Mammary epithelial cell (primary cell): Measurements from ENCODE around the gene TTLL3.

Experiments
- EZH2 ChIP-seq: IDR thresholded peaks from 2 replicates; pipeline ENCODE4 v1.6.1; 2012; ENCODE audit warnings: low read length, inconsistent platforms, borderline replicate concordance
- TF ChIP-seq, protein P1 (sequence below), 2 donors: IDR thresholded peaks in 1 of 2; conservative IDR thresholded peaks in 1 of 2; 2 replicates each; pipeline ENCODE4 v1.5.1; 2011 to 2012; ENCODE audit warnings: inconsistent platforms in 2 of 2, low read length in 2 of 2, mild to moderate bottlenecking in 2 of 2, control low read depth in 1 of 2, low read depth in 1 of 2; ENCODE audit not compliant: insufficient read depth in 1 of 2; ENCODE audit errors: extremely low read depth in 1 of 2

DNA sequence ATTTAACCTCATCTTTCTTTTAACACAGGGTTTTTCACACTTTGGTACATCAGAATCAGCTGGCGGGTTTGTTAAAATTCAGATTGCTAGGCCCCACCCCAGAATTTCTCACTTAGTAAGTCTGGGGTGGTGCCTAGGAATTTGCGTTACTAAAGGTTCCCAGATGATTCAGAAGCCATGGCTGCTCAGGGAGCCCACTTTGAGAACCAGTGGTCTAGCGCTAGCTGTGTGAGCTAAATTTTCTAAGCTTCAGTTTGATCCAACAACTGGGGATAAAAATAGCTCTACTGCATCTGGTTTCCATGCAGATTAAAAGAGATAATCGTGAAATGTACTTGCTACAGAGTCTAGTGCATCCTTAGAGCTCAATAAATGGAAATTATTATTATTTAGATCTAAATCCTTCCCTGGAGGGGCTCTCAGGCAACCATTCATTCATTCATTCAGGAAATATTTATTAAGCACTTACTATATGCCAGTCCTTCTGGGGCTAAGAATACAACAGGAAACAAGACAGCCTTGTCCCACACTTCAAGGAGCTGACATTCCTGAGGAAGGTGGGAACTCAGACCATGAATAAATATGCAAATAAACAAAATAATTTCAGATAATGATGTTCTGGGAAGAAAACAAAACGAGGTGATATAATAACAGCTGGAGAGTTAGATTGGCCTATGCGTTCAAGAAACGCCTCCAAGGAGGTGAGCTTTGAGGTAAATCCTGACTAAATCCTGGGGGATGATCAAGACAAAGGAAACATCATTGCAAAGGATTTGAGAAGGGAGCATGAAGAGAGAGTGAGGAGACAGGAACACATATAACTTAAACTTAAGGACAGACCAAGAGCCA lies 73.9 kb downstream of the TTLL3 start:
- TF ChIP-seq, protein P1, sequence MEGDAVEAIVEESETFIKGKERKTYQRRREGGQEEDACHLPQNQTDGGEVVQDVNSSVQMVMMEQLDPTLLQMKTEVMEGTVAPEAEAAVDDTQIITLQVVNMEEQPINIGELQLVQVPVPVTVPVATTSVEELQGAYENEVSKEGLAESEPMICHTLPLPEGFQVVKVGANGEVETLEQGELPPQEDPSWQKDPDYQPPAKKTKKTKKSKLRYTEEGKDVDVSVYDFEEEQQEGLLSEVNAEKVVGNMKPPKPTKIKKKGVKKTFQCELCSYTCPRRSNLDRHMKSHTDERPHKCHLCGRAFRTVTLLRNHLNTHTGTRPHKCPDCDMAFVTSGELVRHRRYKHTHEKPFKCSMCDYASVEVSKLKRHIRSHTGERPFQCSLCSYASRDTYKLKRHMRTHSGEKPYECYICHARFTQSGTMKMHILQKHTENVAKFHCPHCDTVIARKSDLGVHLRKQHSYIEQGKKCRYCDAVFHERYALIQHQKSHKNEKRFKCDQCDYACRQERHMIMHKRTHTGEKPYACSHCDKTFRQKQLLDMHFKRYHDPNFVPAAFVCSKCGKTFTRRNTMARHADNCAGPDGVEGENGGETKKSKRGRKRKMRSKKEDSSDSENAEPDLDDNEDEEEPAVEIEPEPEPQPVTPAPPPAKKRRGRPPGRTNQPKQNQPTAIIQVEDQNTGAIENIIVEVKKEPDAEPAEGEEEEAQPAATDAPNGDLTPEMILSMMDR (conservative IDR thresholded peaks at IDR 0.05 in 1 of 2, IDR thresholded peaks at IDR 0.05 in 1 of 2; ENCODE audit: extremely low read depth in 1 of 2, insufficient read depth in 1 of 2, low read depth in 1 of 2, low read length in 2 of 2) = no peak
- no peak for TF ChIP-seq EZH2
